HPDE6-E6E7 (cell line): ENCODE results near the gene KLF11.

Experiments used
- DNase-seq: peaks from one replicate; pipeline ENCODE4 v3.0.0; 2011; ENCODE audit warnings: missing footprints; ENCODE audit errors: extremely low spot score

The KLF11 gene

GRCh38 chr2:10041711-10042110 is 1.6 kb upstream of the KLF11 start:
- DNase-seq, result no peak

GRCh38 chr2:10042301-10043161 is 819 bp upstream of the KLF11 start:
- no peak for DNase-seq

- peak; percentile 83 for DNase-seq
These were observed 704 bp downstream of the KLF11 start for GRCh38 chr2:10043906-10044601.

- no peak for DNase-seq
These were observed 2.4 kb downstream of the KLF11 start for GRCh38 chr2:10045561-10046355.

- DNase-seq, result no peak
These were observed 3.6 kb downstream of the KLF11 start for GRCh38 chr2:10046931-10047330.

- no peak for DNase-seq
These were observed 4.5 kb downstream of the KLF11 start for GRCh38 chr2:10047616-10048500.

GRCh38 chr2:10048501-10049171 is 5.3 kb downstream of the KLF11 start:
- no peak for DNase-seq

GRCh38 chr2:10052216-10052615 is 8.9 kb downstream of the KLF11 start:
- DNase-seq, result no peak

GRCh38 chr2:10053351-10053750 is 10.0 kb downstream of the KLF11 start:
- DNase-seq, result no peak

GRCh38 chr2:10054424-10054823 is 11.1 kb downstream of the KLF11 start:
- DNase-seq, result no peak

GRCh38 chr2:10054976-10055375 is 11.6 kb downstream of the KLF11 start:
- DNase-seq, result no peak

- no peak for DNase-seq
These were observed 13.1 kb downstream of the KLF11 start for GRCh38 chr2:10056439-10056838.

- DNase-seq, result peak; percentile 69
These were observed 14.1 kb downstream of the KLF11 start for GRCh38 chr2:10057231-10058107.

GRCh38 chr2:10058251-10059015 is 15.1 kb downstream of the KLF11 start:
- DNase-seq, result no peak

- DNase-seq, result no peak
These were observed 15.6 kb downstream of the KLF11 start for GRCh38 chr2:10059016-10059351.

- DNase-seq, result no peak
These were observed 16.4 kb downstream of the KLF11 start for GRCh38 chr2:10059552-10060335.

- DNase-seq, result no peak
These were observed 18.0 kb downstream of the KLF11 start for GRCh38 chr2:10061221-10061925.

GRCh38 chr2:10062931-10063365 is 19.6 kb downstream of the KLF11 start:
- no peak for DNase-seq
